A673 (cell line): ENCODE data around the gene TBC1D2.

ENCODE experiments used
- EZH2 ChIP-seq: fragments of 200-600 bp; sonication (generic); IDR thresholded peaks from 2 replicates; pipeline ENCODE4 v1.6.1; 2017; ENCODE audit warnings: borderline replicate concordance, low read depth, mild to moderate bottlenecking, mixed read lengths, antibody characterized with exemption, low read length; ENCODE audit not compliant: poor library complexity, severe bottlenecking
- TF ChIP-seq, protein P1 (sequence below): fragments of 300-800, 200-600 bp; sonication (generic); conservative IDR thresholded peaks from 2 replicates; pipeline ENCODE4 v1.5.1; 2017; ENCODE audit warnings: low read depth, mild to moderate bottlenecking, antibody characterized with exemption, low read length, moderate library complexity, mixed read lengths

DNA sequence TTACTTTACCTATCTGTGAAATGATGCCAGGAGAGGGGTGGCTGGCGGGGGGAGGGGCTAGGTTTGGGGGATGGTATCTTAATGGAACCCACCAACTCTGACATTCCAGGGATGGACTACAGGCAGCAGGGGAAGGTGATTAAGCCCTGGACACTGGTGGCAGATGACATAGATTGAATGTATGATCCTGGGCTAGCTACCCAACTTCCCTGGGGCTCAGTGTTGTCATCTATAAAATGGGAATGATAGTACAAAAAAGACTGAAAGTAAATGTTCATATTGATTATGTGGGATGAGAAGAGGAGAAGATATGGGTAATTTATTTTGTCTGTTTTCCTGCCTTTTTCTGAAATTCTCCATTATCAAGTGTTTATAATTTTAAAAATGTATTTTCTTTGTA, 69.2 kb downstream of the TBC1D2 start:
- TF ChIP-seq, protein P1, sequence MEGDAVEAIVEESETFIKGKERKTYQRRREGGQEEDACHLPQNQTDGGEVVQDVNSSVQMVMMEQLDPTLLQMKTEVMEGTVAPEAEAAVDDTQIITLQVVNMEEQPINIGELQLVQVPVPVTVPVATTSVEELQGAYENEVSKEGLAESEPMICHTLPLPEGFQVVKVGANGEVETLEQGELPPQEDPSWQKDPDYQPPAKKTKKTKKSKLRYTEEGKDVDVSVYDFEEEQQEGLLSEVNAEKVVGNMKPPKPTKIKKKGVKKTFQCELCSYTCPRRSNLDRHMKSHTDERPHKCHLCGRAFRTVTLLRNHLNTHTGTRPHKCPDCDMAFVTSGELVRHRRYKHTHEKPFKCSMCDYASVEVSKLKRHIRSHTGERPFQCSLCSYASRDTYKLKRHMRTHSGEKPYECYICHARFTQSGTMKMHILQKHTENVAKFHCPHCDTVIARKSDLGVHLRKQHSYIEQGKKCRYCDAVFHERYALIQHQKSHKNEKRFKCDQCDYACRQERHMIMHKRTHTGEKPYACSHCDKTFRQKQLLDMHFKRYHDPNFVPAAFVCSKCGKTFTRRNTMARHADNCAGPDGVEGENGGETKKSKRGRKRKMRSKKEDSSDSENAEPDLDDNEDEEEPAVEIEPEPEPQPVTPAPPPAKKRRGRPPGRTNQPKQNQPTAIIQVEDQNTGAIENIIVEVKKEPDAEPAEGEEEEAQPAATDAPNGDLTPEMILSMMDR = no peak
- no peak for TF ChIP-seq EZH2
